Caco-2 (cell line): ENCODE measurements around the gene XRCC5. TPM values are rescaled to one million over a fixed set of nuclear protein-coding genes. Genes with fewer than 3 reads are reported as not detected.

ENCODE experiments used
- BruUV-seq: library from RNA; stranded (reverse); fragments of 400-500 nt; replicated peaks from 2 replicates; lab custom pipeline; 2021; lab: Mats Ljungman, UMichigan
- CTCF ChIA-PET: fragments of 300-600 bp; sonication (Branson Sonifier 250); formaldehyde crosslinking; loops from one replicate; lab custom pipeline; 2022; ENCODE audit warnings: antibody characterized with exemption; lab: Charles Lee
- POLR2A ChIA-PET: fragments of 300-600 bp; sonication (Branson Sonifier 250); formaldehyde crosslinking; loops from one replicate; lab custom pipeline; 2022; ENCODE audit warnings: antibody characterized with exemption; lab: Charles Lee
- DNase-seq, 2 experiments: peaks; one replicate each; pipeline versions ENCODE4 v3.0.0 to v3.0.0-alpha.2; 2020 to 2022
- H3K27me3 ChIP-seq: replicated peaks from 2 replicates; pipeline ENCODE4 v1.6.0; 2011; ENCODE audit warnings: low read length; ENCODE audit not compliant: control insufficient read depth, insufficient read depth
- H3K36me3 ChIP-seq: 2 replicates; pipeline ENCODE4 v1.5.1; 2011; ENCODE audit warnings: low read length; ENCODE audit not compliant: control insufficient read depth, insufficient read depth
- H3K4me1 ChIP-seq: fragments of 250-450 bp; sonication (Bioruptor Pico); 2 replicates; pipeline ENCODE4 v1.5.1; 2020; ENCODE audit warnings: mild to moderate bottlenecking
- H3K4me3 ChIP-seq: 2 replicates; pipeline ENCODE4 v1.5.1; 2011; ENCODE audit warnings: low read depth, mild to moderate bottlenecking, control low read depth, low read length
- H3K9me3 ChIP-seq: fragments of 250-450 bp; sonication (Bioruptor Pico); 2 replicates; pipeline ENCODE4 v1.5.1; 2020; ENCODE audit warnings: mild to moderate bottlenecking, moderate library complexity
- H3K27ac Mint-ChIP-seq: one replicate; pipeline ENCODE4 v1.8.0; 2022; ENCODE audit warnings: mixed read lengths; ENCODE audit not compliant: unreplicated experiment
- H3K27me3 Mint-ChIP-seq: one replicate; pipeline ENCODE4 v1.8.0; 2022; ENCODE audit warnings: mixed read lengths; ENCODE audit not compliant: insufficient read depth, unreplicated experiment
- H3K36me3 Mint-ChIP-seq: one replicate; pipeline ENCODE4 v1.8.0; 2022; ENCODE audit warnings: mild to moderate bottlenecking, mixed read lengths; ENCODE audit not compliant: insufficient read depth, unreplicated experiment
- H3K4me1 Mint-ChIP-seq: one replicate; pipeline ENCODE4 v1.8.0; 2022; ENCODE audit warnings: low read depth, mixed read lengths; ENCODE audit not compliant: unreplicated experiment
- H3K4me3 Mint-ChIP-seq: one replicate; pipeline ENCODE4 v1.8.0; 2022; ENCODE audit warnings: mild to moderate bottlenecking, moderate library complexity, mixed read lengths; ENCODE audit not compliant: unreplicated experiment
- H3K9me3 Mint-ChIP-seq: one replicate; pipeline ENCODE4 v1.8.0; 2022; ENCODE audit warnings: mixed read lengths; ENCODE audit not compliant: unreplicated experiment
- CTCF ChIP-seq, 2 experiments: fragments of 200-600 bp in 1 of 2; IDR thresholded peaks; 1 replicate in 1 of 2; 2 replicates in 1 of 2; pipeline versions ENCODE4 v1.5.1 to v1.8.0; 2011 to 2022; ENCODE audit warnings: antibody characterized with exemption in 1 of 2, control low read depth in 1 of 2, inconsistent platforms in 1 of 2, low read depth in 1 of 2, low read length in 1 of 2, mild to moderate bottlenecking in 1 of 2, moderate library complexity in 1 of 2; ENCODE audit not compliant: insufficient read depth in 1 of 2, severe bottlenecking in 1 of 2, unreplicated experiment in 1 of 2
- intact Hi-C: fragments of 100-400 bp; cut with micrococcal nuclease; formaldehyde crosslinking; loops from one replicate; pipeline ENCODE4 v1.10.0; 2022; ENCODE audit not compliant: unreplicated experiment
- total RNA-seq: library from RNA; stranded (reverse); gene quantifications from 2 replicates; pipeline ENCODE4 v1.2.3, GENCODE V29; 2022

Gene XRCC5
- total RNA-seq, 1 experiment from 2014 or later = 319 TPM

- ChIA-PET POLR2A (no interaction called here), CTCF (no interaction called here)
- Histone ChIP-seq H3K36me3 (peaks cover 2% of the 10 kb centered on the region; the same call in 1 of the 2 replicates), H3K9me3 (no peaks in the 10 kb centered on the region), H3K4me3 (no peak overlapping the region), H3K27me3 (no peaks in the 10 kb centered on the region), H3K4me1 (no peaks in the 10 kb centered on the region)
- Mint-ChIP-seq H3K27me3 (no peaks in the 10 kb centered on the region), H3K9me3 (no peaks in the 10 kb centered on the region), H3K4me1 (peaks cover 6% of the 10 kb centered on the region), H3K4me3 (no peak overlapping the region), H3K36me3 (peaks cover 41% of the 10 kb centered on the region), H3K27ac (no peak overlapping the region)
- intact Hi-C loops = no loop called here
- BruUV-seq = no TSS peak
- no peak for TF ChIP-seq CTCF (IDR thresholded peaks at IDR 0.05; ENCODE audit: insufficient read depth in 1 of 2, low read depth in 1 of 2, low read length in 1 of 2, severe bottlenecking in 1 of 2, unreplicated experiment in 1 of 2)
- DNase-seq = no peak
These were observed 35.2 kb downstream of the XRCC5 start for GRCh38 chr2:216144372-216144771.

DNA sequence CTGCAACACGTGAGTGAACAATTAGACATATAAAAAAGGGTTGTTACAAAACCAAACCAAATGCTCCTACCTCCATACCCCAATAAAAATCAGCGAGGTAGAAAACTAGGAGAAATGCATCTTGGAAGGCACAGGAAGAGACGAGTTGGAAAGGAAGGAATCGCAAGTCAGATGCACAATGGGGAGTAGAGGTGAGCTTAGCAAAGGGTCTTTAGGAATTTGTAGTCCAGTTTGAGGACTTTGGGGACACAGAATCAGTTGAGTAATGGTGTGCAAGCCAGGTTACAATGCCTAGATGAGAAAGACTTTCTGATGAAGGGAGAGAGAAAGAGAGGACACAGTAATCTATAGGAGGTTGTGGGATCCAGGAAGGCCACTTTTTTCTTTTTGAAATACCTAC lies 35.7 kb downstream of the XRCC5 start:
- peaks cover 6% of the 10 kb centered on the region for H3K4me1 Mint-ChIP-seq
- no peak overlapping the region for H3K27ac Mint-ChIP-seq
- ChIA-PET CTCF (no interaction called here), POLR2A (no interaction called here)
- H3K4me3 Mint-ChIP-seq = no peak overlapping the region
- Histone ChIP-seq H3K9me3 (no peaks in the 10 kb centered on the region), H3K27me3 (no peaks in the 10 kb centered on the region), H3K4me1 (no peaks in the 10 kb centered on the region), H3K36me3 (peaks cover 2% of the 10 kb centered on the region; the same call in 1 of the 2 replicates), H3K4me3 (no peak overlapping the region)
- no peak for TF ChIP-seq CTCF (IDR thresholded peaks at IDR 0.05; ENCODE audit: insufficient read depth in 1 of 2, low read depth in 1 of 2, low read length in 1 of 2, severe bottlenecking in 1 of 2, unreplicated experiment in 1 of 2)
- BruUV-seq = no TSS peak
- no peaks in the 10 kb centered on the region for H3K9me3 Mint-ChIP-seq
- DNase-seq = no peak
- no peaks in the 10 kb centered on the region for H3K27me3 Mint-ChIP-seq
- H3K36me3 Mint-ChIP-seq = peaks cover 41% of the 10 kb centered on the region
- intact Hi-C loops = no loop called here

- no peak for DNase-seq
- Mint-ChIP-seq H3K4me3 (no peak overlapping the region), H3K27me3 (no peaks in the 10 kb centered on the region), H3K9me3 (no peaks in the 10 kb centered on the region), H3K27ac (no peak overlapping the region), H3K4me1 (peaks cover 6% of the 10 kb centered on the region), H3K36me3 (peaks cover 36% of the 10 kb centered on the region)
- Histone ChIP-seq H3K36me3 (peaks cover 2% of the 10 kb centered on the region; the same call in 1 of the 2 replicates), H3K4me1 (no peaks in the 10 kb centered on the region), H3K27me3 (no peaks in the 10 kb centered on the region), H3K9me3 (no peaks in the 10 kb centered on the region), H3K4me3 (no peak overlapping the region)
- BruUV-seq = no TSS peak
- intact Hi-C loops = no loop called here
- ChIA-PET CTCF (no interaction called here), POLR2A (no interaction called here)
- TF ChIP-seq CTCF (IDR thresholded peaks at IDR 0.05; ENCODE audit: insufficient read depth in 1 of 2, low read depth in 1 of 2, low read length in 1 of 2, severe bottlenecking in 1 of 2, unreplicated experiment in 1 of 2) = no peak
These were observed 37.4 kb downstream of the XRCC5 start for GRCh38 chr2:216146573-216146972.
